Myocyte (in vitro differentiated cells): ENCODE data around the gene SLC2A6. TPM values are rescaled to one million over a fixed set of nuclear protein-coding genes. Genes with fewer than 3 reads are reported as not detected.
A peak's percentile ranks its signal among the peaks of the same experiment; 100 is the strongest.
"Not testable (repeated sequence)": the region's sequence is repeated elsewhere in the genome, so short reads cannot be mapped to it uniquely, and the experiment has no call there.

Experiments
- DNase-seq: peaks from one replicate; pipeline ENCODE4 v3.0.0-alpha.2; 2012; ENCODE audit warnings: low read depth
- total RNA-seq: library from RNA; depleted of rRNA; stranded (reverse); fragments of >200 nt; gene quantifications from 2 replicates; pipeline ENCODE4 v1.2.3, GENCODE V29; 2014

SLC2A6 gene
- total RNA-seq, 1 donor from 2014 or later: 16.9 TPM

DNA sequence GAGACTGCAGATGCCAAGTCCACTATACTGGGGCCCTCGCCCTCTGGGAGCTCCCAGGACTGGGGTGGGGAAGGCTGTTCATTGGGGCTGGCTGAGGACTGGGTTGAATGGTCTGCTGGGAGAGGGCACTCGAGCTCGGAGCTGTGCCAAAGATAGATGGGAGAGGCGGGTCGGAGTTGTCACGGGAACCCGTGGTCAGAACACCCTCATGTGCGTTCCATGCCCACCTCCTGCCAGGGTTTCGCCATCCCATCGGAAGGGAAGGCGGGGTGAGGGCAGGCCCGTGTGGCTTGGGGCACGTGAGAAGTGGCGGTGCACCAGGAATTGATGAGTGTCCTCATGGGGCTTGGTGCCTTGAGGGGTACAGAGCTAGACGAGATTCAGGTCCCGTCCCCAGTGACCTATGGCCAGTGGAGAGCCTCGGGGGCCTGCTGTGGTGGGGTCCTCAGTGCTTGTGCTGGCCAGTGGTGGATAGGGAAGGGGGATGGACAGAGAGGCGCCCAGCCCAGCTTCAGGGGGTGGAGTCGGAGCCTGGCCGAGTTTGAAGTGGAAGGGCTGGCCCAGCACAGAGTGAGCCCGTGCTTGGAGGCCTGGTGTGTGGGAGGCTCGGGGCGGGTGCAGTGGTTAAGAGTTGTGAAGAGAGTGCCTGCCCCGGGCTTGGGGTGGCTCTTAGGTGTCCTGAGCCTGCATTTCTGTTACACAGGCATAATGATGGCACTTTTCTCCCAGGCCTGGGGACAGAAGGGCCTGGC is 14.9 kb downstream of the SLC2A6 start:
- no peak for DNase-seq

DNA sequence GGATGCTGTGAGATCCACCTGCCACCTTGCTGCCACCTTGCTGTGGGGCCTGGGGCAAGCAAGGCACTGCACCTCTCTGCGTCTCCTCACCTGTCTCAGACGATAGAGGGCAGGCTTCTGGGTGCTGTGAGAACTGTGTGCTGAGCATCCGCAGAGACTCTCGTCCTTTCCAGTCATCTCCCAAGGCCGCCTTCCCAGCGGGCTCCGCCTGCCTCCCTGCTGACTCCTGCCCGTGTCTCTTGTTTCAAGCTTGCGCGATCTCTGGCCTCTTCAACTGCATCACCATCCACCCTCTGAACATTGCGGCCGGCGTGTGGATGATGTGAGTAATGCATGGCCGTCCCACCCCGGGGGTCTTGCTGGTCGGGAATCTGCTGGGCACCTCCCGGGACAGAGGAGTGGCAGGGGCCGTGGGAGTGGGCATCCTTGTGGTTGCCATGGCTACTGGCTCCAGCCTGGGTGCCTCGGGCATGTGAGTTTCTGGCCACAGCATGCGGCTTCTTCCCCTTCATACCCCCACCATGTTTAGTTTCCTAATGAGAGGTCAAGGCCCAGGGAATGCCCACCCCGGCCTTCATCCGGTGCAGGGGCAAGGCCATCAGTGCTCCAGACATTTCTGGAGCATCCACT is 15.6 kb downstream of the SLC2A6 start:
- no peak for DNase-seq

GRCh38 chr9:133461975-133462374 is 16.9 kb downstream of the SLC2A6 start:
- DNase-seq: peak; percentile 72

GRCh38 chr9:133460405-133461175 is 18.3 kb downstream of the SLC2A6 start:
- peak; percentile 48 for DNase-seq

DNA sequence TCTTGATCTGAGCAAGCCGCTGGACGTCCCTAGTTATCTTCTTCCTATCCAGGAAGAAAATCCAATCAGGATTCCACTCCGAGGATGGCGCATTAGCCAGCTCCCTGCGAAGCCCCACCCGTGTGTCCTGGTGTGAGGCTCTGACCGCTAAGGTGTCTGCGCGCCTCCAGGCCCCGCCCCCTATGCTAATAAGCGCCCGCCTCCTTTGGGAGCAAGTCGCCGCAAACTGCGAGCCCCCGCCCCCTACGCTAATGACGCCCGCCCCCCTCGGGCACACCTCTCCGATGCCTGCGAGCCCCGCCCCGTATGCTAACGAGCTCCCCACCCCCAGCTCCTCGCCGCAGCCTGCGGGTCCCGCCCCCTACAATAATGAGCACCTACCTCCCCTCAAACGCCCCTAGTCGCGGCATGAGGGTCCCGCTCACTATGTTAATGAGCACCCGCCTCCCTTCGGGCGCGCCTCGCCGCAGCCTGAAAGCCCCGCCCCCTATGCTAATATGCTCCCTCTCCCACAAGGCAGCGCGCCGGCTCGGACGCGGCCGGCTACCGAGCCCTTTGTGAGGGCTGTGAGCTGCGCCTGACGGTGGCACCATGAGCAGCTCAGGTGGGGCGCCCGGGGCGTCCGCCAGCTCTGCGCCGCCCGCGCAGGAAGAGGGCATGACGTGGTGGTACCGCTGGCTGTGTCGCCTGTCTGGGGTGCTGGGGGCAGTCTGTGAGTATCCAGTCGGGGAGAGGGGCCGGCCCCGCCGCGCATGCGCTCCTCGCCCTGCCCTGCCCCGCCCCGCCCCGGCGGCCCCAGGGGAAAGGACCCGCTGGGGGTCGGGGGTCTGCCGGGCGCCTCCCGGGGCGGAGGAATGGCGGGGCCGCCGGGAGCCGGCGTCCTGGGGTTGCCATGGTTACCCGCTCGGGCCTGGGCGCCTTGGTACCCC is 19.2 kb downstream of the SLC2A6 start, which contains the start of gene CACFD1:
Gene CACFD1, plus strand, starts transcription at position 503 of the 929 bp plus-strand sequence. Its CDS starts 89 bp downstream, at position 592.
- peak; percentile 91 for DNase-seq

- DNase-seq: no peak
Measured at GRCh38 chr9:133458643-133459312, 20.1 kb downstream of the SLC2A6 start.

DNA sequence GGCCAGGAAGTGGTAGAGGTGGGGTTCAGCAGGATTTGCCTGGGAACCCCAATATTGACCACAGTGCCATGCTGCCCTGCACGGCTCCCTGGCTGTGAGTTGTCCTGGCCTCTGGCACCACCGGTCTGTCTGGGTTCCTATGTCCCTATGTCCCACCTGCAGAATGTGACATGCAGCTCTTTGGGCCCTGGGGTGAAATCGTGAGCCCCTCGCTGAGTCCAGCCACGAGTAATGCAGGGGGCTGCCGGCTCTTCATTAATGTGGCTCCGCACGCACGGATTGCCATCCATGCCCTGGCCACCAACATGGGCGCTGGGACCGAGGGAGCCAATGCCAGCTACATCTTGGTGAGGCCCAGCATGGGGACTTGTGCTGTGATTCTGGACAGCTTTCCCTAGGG is 21.2 kb downstream of the SLC2A6 start:
- DNase-seq: no peak

DNA sequence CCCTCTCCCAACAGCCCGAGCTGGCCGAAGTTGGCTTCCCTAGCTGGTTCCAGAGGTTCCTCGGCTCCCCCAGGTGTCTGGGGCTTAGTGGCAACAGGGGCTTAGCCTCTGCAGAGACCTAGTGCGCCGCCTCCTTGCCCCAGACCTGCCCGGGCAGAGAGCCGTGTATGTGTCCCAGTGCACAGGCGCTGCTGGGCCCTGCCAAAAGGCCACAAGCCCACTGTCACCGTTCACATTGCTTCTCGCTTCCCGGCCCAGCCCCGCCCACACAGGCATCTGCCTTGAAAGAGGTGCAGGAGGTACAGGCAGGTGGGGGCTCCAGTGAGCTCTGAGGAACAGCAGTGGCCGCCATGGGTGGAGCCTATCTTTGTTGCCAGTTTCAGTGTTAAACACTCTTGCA is 21.7 kb downstream of the SLC2A6 start:
- no peak for DNase-seq

- no peak for DNase-seq
Measured at GRCh38 chr9:133456409-133456808, 22.5 kb downstream of the SLC2A6 start.

DNA sequence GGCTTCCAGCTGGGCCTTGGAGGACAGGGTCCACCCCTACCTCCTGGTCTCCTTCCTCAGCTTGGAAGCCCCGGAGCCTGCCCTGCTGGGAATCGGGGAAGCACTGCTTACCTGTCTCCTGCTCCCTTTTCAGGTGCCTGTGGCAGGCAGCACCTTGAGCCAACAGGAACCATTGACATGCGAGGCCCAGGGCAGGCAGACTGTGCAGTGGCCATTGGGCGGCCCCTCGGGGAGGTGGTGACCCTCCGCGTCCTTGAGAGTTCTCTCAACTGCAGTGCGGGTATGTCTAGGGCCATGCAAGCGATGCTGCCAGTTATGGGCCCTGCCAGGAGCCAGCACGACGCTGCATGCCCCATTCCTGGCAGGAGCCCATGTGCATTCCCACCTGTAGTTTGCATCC is 23.0 kb downstream of the SLC2A6 start:
- no peak for DNase-seq

DNA sequence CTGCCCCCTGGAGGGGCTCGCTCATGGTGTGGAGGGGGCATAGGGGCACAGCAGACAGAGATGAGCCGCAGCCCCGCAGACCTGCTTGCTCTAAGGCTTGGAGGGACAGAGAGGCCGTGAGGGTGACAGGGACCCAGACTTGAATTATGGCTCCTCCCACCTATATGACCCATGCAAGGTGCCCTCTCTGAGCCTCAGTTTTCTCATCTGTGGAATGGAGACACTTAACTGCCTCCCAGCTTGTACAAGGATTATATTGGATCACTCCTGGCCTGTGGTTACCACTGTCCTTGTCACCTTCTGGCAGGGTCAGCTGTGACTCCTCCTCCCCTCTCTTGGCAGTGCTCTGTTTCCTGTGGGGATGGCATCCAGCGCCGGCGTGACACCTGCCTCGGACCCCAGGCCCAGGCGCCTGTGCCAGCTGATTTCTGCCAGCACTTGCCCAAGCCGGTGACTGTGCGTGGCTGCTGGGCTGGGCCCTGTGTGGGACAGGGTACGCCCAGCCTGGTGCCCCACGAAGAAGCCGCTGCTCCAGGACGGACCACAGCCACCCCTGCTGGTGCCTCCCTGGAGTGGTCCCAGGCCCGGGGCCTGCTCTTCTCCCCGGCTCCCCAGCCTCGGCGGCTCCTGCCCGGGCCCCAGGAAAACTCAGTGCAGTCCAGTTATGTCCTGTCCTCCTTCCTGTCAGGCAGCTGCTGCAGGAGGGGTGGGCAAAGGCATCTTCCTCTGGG is 23.8 kb downstream of the SLC2A6 start:
- DNase-seq: no peak

DNA sequence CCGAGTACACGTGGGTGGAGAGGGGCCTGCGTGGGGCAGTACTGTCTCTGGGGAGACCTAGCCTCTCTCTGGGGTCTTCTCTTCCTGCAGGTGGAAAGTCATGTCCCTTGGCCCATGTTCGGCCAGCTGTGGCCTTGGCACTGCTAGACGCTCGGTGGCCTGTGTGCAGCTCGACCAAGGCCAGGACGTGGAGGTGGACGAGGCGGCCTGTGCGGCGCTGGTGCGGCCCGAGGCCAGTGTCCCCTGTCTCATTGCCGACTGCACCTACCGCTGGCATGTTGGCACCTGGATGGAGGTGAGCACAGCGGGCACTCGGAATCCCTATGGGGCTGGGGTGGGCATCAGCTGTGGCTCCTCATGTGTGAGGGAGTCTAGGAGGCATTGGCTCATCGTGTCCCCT is 24.6 kb downstream of the SLC2A6 start:
- no peak for DNase-seq

- peak; percentile 13 for DNase-seq
Measured at GRCh38 chr9:133453651-133454050, 25.2 kb downstream of the SLC2A6 start.

- no peak for DNase-seq
Measured at GRCh38 chr9:133452562-133452961, 26.3 kb downstream of the SLC2A6 start.

GRCh38 chr9:133451865-133452264 is 27.0 kb downstream of the SLC2A6 start:
- not testable (repeated sequence) for DNase-seq

DNA sequence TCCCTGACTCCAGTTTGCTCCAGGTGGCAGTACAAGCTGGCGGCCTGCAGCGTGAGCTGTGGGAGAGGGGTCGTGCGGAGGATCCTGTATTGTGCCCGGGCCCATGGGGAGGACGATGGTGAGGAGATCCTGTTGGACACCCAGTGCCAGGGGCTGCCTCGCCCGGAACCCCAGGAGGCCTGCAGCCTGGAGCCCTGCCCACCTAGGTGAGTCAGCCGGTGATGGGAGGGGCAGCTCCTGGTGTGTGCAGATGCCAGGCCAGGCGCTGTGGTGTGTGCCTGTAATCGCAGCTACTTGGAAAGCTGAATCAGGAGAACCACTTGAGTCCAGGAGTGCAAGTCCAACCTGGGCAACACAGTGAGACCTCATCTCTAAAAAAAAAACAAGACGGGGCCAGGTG is 29.1 kb downstream of the SLC2A6 start:
- DNase-seq: no peak

GRCh38 chr9:133448487-133448972 is 30.4 kb downstream of the SLC2A6 start:
- no peak for DNase-seq

GRCh38 chr9:133445293-133445969 is 33.5 kb downstream of the SLC2A6 start:
- no peak for DNase-seq

DNA sequence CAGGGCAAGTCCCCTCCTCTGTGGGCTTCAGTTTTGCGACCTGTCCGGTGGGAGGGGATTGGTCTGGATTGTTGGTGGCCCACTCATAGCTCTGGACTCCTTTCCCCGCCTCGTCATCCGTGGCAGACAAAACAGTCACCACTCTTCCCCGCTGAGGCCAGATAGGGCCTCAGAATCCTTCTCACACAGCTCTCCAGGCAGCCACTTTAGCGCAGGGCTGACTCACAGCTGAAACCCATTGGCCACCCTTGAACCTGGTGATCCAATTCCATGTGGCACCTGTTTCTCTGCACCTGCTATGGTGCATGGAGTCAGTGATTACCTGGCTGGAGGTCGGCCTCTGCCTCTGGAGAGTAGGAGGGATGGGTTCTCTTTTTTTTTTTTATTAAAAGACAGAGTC is 34.9 kb downstream of the SLC2A6 start:
- DNase-seq: no peak
